ENCODE data around the gene ZNF503. TPM values are rescaled to one million over a fixed set of nuclear protein-coding genes. Genes with fewer than 3 reads are reported as not detected.
A peak's percentile ranks its signal among the peaks of the same experiment; 100 is the strongest.
"Not testable (repeated sequence)": the region's sequence is repeated elsewhere in the genome, so short reads cannot be mapped to it uniquely, and the experiment has no call there.

ZNF503 gene
- total and polyA plus RNA-seq, 8 donors, result 13.8 to 41.2 (median 23.4) TPM

- intact Hi-C loops (cut with DNase I), result no loop called here
- Histone ChIP-seq H3K27me3 (no peaks in the 10 kb centered on the region), H3K4me3 (no peak overlapping the region), H3K36me3 (no peaks in the 10 kb centered on the region), H3K4me1 (no peaks in the 10 kb centered on the region), H3K27ac (no peak overlapping the region), H3K9me3 (no peaks in the 10 kb centered on the region)
- TF ChIP-seq CTCF (IDR thresholded peaks at IDR 0.05), result no peak
- FAIRE-seq (no peak), ATAC-seq (peak in 1 of 4 donors; percentile 13), DNase-seq (no peak)
- 63 to 73% methylated on average over 8 of the region's 8 CpGs for WGBS, 2 donors
These were observed 34.5 kb downstream of the ZNF503 start for GRCh38 chr10:75367021-75367487.

GRCh38 chr10:75363431-75363830 lies 38.1 kb downstream of the ZNF503 start:
- 89 to 92% methylated on average over 4 of the region's 4 CpGs for WGBS, 2 donors
- intact Hi-C loops (cut with DNase I), result no loop called here
- no peak for FAIRE-seq

GRCh38 chr10:75359876-75360275 lies 41.7 kb downstream of the ZNF503 start:
- ATAC-seq; H3K9me3 ChIP-seq; DNase-seq; FAIRE-seq; H3K4me1 ChIP-seq; H3K27ac ChIP-seq; H3K36me3 ChIP-seq; intact Hi-C loops (cut with DNase I); H3K27me3 ChIP-seq; H3K4me3 ChIP-seq: not testable (repeated sequence)
- 85 to 94% methylated on average over 8 of the region's 8 CpGs for WGBS, 2 donors

More at GRCh38 chr10:75363431-75363830, 38.1 kb downstream of the ZNF503 start:
- H3K4me3 ChIP-seq, result no peak overlapping the region
- no peak for DNase-seq
- H3K27ac ChIP-seq, result no peak overlapping the region
- H3K4me1 ChIP-seq, result no peaks in the 10 kb centered on the region
- H3K9me3 ChIP-seq, result no peaks in the 10 kb centered on the region
- no peaks in the 10 kb centered on the region for H3K27me3 ChIP-seq
- H3K36me3 ChIP-seq, result no peaks in the 10 kb centered on the region
- TF ChIP-seq CTCF (IDR thresholded peaks at IDR 0.05), result no peak
- ATAC-seq, result no peak

- ATAC-seq (peak in 2 of 4 donors; percentile 44 to 47), FAIRE-seq (no peak), DNase-seq (no peak)
- intact Hi-C loops (cut with DNase I), result no loop called here
- Histone ChIP-seq H3K4me3 (no peak overlapping the region), H3K27ac (no peak overlapping the region), H3K9me3 (no peaks in the 10 kb centered on the region), H3K4me1 (no peaks in the 10 kb centered on the region), H3K36me3 (no peaks in the 10 kb centered on the region), H3K27me3 (no peaks in the 10 kb centered on the region)
- WGBS, 2 donors, result 78 to 79% methylated on average over 6 of the region's 6 CpGs
- TF ChIP-seq CTCF (IDR thresholded peaks at IDR 0.05), result no peak
These were observed 42.6 kb downstream of the ZNF503 start for GRCh38 chr10:75358835-75359421.

GRCh38 chr10:75358132-75358531 lies 43.4 kb downstream of the ZNF503 start:
- no peak for TF ChIP-seq CTCF (IDR thresholded peaks at IDR 0.05)
- Histone ChIP-seq H3K4me3 (no peak overlapping the region), H3K9me3 (no peaks in the 10 kb centered on the region), H3K4me1 (no peaks in the 10 kb centered on the region), H3K27ac (no peak overlapping the region), H3K36me3 (no peaks in the 10 kb centered on the region), H3K27me3 (no peaks in the 10 kb centered on the region)
- DNase-seq, result no peak
- FAIRE-seq, result no peak
- ATAC-seq, result no peak
- intact Hi-C loops (cut with DNase I), result no loop called here
- 94% methylated on average over 5 of the region's 5 CpGs for WGBS, 2 donors

All from pancreas (tissue), 10 donors.